Endothelial cell of umbilical vein (primary cell): ENCODE measurements around the gene PDCD11. TPM values are rescaled to one million over a fixed set of nuclear protein-coding genes. Genes with fewer than 3 reads are reported as not detected.

Experiments
- BruUV-seq: library from RNA; stranded (reverse); fragments of 400-500 nt; replicated peaks from 2 replicates; lab custom pipeline; 2021; lab: Mats Ljungman, UMichigan
- CTCF ChIA-PET: fragments of 300-600, 350-600 bp; sonication (Branson Sonifier 250); formaldehyde crosslinking; loops from one replicate; lab custom pipeline; 2021; ENCODE audit warnings: antibody characterized with exemption, inconsistent platforms; lab: Charles Lee
- POLR2A ChIA-PET: fragments of 300-600, 350-600 bp; sonication (Branson Sonifier 250); formaldehyde crosslinking; loops from one replicate; lab custom pipeline; 2021; ENCODE audit warnings: antibody characterized with exemption, inconsistent platforms; lab: Charles Lee
- DNase-seq: peaks from one replicate; pipeline ENCODE4 v3.0.0-alpha.2; 2011; ENCODE audit warnings: low read depth, low spot score
- FAIRE-seq: peaks from 2 replicates; lab custom pipeline; 2011; peaks lifted over from hg19 to GRCh38; lab: Jason Lieb, UNC
- H2AFZ ChIP-seq: 2 replicates; pipeline ENCODE4 v1.6.0; 2012; ENCODE audit warnings: low read depth, low read length, control low read depth, inconsistent platforms
- H3K27ac ChIP-seq: 2 replicates; pipeline ENCODE4 v1.5.1; 2011; ENCODE audit warnings: low read depth, mild to moderate bottlenecking, control low read depth, low read length, moderate library complexity; ENCODE audit not compliant: insufficient read depth
- H3K27me3 ChIP-seq, 2 experiments: 2 replicates each; pipeline versions ENCODE4 v1.6.0 to v1.6.1; 2011; ENCODE audit warnings: low read length in 2 of 2, mixed read lengths in 1 of 2; ENCODE audit not compliant: control insufficient read depth in 2 of 2, insufficient read depth in 2 of 2
- H3K36me3 ChIP-seq, 2 experiments: 2 replicates in 1 of 2; 3 replicates in 1 of 2; pipeline ENCODE4 v1.5.1; 2011; ENCODE audit warnings: low read length in 2 of 2, mild to moderate bottlenecking in 1 of 2, moderate library complexity in 1 of 2; ENCODE audit not compliant: control insufficient read depth in 2 of 2, insufficient read depth in 2 of 2; ENCODE audit errors: extremely low read depth in 1 of 2
- H3K4me1 ChIP-seq: 3 replicates; pipeline ENCODE4 v1.5.1; 2011; ENCODE audit warnings: mild to moderate bottlenecking, low read length; ENCODE audit not compliant: control insufficient read depth, insufficient read depth; ENCODE audit errors: extremely low read depth
- H3K4me2 ChIP-seq: 2 replicates; pipeline ENCODE4 v1.6.1; 2011; ENCODE audit warnings: low read length, control low read depth, mixed read lengths; ENCODE audit not compliant: insufficient read depth
- H3K4me3 ChIP-seq, 3 experiments: fragments of 200-600 bp in 1 of 3; sonication (generic), shearing (Covaris generic) in 1 of 3; replicated peaks in 1 of 3; 2 replicates each; pipeline ENCODE4 v1.5.1; 2011 to 2016; ENCODE audit warnings: control low read depth in 3 of 3, low read length in 3 of 3, mild to moderate bottlenecking in 2 of 3, inconsistent platforms in 1 of 3, low read depth in 1 of 3, moderate library complexity in 1 of 3; ENCODE audit not compliant: insufficient read depth in 1 of 3
- H3K79me2 ChIP-seq: 2 replicates; pipeline ENCODE4 v1.6.0; 2012; ENCODE audit warnings: low read length, inconsistent platforms; ENCODE audit not compliant: control insufficient read depth, insufficient read depth
- H3K9ac ChIP-seq: replicated peaks from 2 replicates; pipeline ENCODE3; 2011; ENCODE audit warnings: low read length, control low read depth; ENCODE audit not compliant: insufficient read depth; ENCODE audit errors: extremely low read depth
- H3K9me1 ChIP-seq: replicated peaks from 3 replicates; pipeline ENCODE4 v1.6.0; 2011; ENCODE audit warnings: mild to moderate bottlenecking, low read length; ENCODE audit not compliant: control insufficient read depth, insufficient read depth; ENCODE audit errors: extremely low read depth
- H3K9me3 ChIP-seq: replicated peaks from 2 replicates; pipeline ENCODE4 v1.5.1; 2012; ENCODE audit warnings: low read length, inconsistent platforms; ENCODE audit not compliant: control insufficient read depth, insufficient read depth
- H4K20me1 ChIP-seq: replicated peaks from 2 replicates; pipeline ENCODE3; 2011; ENCODE audit warnings: mild to moderate bottlenecking, low read length; ENCODE audit not compliant: control insufficient read depth, insufficient read depth; ENCODE audit errors: extremely low read depth
- EZH2 ChIP-seq: IDR thresholded peaks from 2 replicates; pipeline ENCODE4 v1.6.1; 2012; ENCODE audit warnings: borderline replicate concordance, low read depth, mild to moderate bottlenecking, moderate library complexity, low read length, inconsistent platforms; ENCODE audit not compliant: severe bottlenecking
- FOS ChIP-seq: IDR thresholded peaks from 2 replicates; pipeline ENCODE4 v1.6.1; 2011; ENCODE audit warnings: mild to moderate bottlenecking, low read length, moderate library complexity, borderline replicate concordance; ENCODE audit not compliant: insufficient read depth
- GATA2 ChIP-seq: IDR thresholded peaks from 2 replicates; pipeline ENCODE4 v1.7.0; 2011; ENCODE audit warnings: low read depth, mild to moderate bottlenecking, moderate library complexity, mixed read lengths, low read length; ENCODE audit not compliant: insufficient read length, insufficient read depth
- MYC ChIP-seq: IDR thresholded peaks from one replicate; pipeline ENCODE4 v1.6.1; 2011; ENCODE audit warnings: mild to moderate bottlenecking, low read depth, low read length
- POLR2A ChIP-seq: IDR thresholded peaks from 2 replicates; pipeline ENCODE4 v1.6.1; 2012; ENCODE audit warnings: low read depth, mild to moderate bottlenecking, control low read depth, low read length
- POLR2AphosphoS5 ChIP-seq: IDR thresholded peaks from 2 replicates; pipeline ENCODE4 v1.6.1; 2012; ENCODE audit warnings: low read depth, mild to moderate bottlenecking, control low read depth, low read length, moderate library complexity; ENCODE audit not compliant: insufficient read depth
- dilution Hi-C: fragments of 300-500 bp; cut with MboI; formaldehyde crosslinking; loops from one replicate; pipeline ENCODE4 v1.15.0; 2019; ENCODE audit warnings: low sequenced_read_pairs; ENCODE audit not compliant: extremely low pct_ligation_motif_present
- intact Hi-C: fragments of 100-400 bp; cut with micrococcal nuclease; formaldehyde crosslinking; loops from one replicate; pipeline ENCODE4 v1.10.0; 2022
- polyA plus RNA-seq, 4 experiments: library from polyadenylated mRNA; depleted of rRNA in 3 of 4; stranded (reverse) in 3 of 4; unstranded in 1 of 4; fragments of >200 nt; gene quantifications; 2 replicates each; pipeline versions ENCODE4 v1.2.1 to v1.2.3, GENCODE V29; 2011 to 2012; ENCODE audit warnings: missing spikeins in 1 of 4
- total RNA-seq: library from RNA; stranded (reverse); gene quantifications from 2 replicates; pipeline ENCODE4 v1.2.3, GENCODE V29; 2021
- TF ChIP-seq, protein P1 (sequence below), 2 donors: IDR thresholded peaks; 1 replicate in 1 of 2; 2 replicates in 1 of 2; pipeline ENCODE4 v1.5.1; 2011; ENCODE audit warnings: low read length in 2 of 2, mild to moderate bottlenecking in 2 of 2, moderate library complexity in 2 of 2, control low read depth in 1 of 2, inconsistent platforms in 1 of 2, low read depth in 1 of 2; ENCODE audit not compliant: insufficient read depth in 1 of 2; ENCODE audit errors: extremely low read depth in 1 of 2
- TF ChIP-seq, protein P2 (sequence below): IDR thresholded peaks from 2 replicates; pipeline ENCODE4 v1.6.1; 2011; ENCODE audit not compliant: insufficient read depth, insufficient read length

PDCD11 gene
- total and polyA plus RNA-seq, 2 donors (not counting 3 experiments of a cell fraction or from before 2014, with no cell fraction given): 12.6 to 52.7 TPM

GRCh38 chr10:103429647-103430046, 33.2 kb downstream of the PDCD11 start:
- dilution Hi-C loops: no loop called here
- H4K20me1 ChIP-seq: no peaks in the 10 kb centered on the region
- no peak overlapping the region for H3K27ac ChIP-seq
- ChIA-PET POLR2A (no interaction called here), CTCF (no interaction called here)
- H3K4me2 ChIP-seq: no peak overlapping the region
- H3K9me1 ChIP-seq: no peaks in the 10 kb centered on the region
- no peak overlapping the region for H2AFZ ChIP-seq
- no peaks in the 10 kb centered on the region for H3K79me2 ChIP-seq
- FAIRE-seq: no peak
- TF ChIP-seq POLR2AphosphoS5: no peak
- TF ChIP-seq POLR2A: no peak
- TF ChIP-seq GATA2: no peak
- TF ChIP-seq, protein P1, sequence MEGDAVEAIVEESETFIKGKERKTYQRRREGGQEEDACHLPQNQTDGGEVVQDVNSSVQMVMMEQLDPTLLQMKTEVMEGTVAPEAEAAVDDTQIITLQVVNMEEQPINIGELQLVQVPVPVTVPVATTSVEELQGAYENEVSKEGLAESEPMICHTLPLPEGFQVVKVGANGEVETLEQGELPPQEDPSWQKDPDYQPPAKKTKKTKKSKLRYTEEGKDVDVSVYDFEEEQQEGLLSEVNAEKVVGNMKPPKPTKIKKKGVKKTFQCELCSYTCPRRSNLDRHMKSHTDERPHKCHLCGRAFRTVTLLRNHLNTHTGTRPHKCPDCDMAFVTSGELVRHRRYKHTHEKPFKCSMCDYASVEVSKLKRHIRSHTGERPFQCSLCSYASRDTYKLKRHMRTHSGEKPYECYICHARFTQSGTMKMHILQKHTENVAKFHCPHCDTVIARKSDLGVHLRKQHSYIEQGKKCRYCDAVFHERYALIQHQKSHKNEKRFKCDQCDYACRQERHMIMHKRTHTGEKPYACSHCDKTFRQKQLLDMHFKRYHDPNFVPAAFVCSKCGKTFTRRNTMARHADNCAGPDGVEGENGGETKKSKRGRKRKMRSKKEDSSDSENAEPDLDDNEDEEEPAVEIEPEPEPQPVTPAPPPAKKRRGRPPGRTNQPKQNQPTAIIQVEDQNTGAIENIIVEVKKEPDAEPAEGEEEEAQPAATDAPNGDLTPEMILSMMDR (IDR thresholded peaks at IDR 0.05; ENCODE audit: extremely low read depth in 1 of 2, insufficient read depth in 1 of 2, low read depth in 1 of 2, low read length in 2 of 2): no peak
- no peak for TF ChIP-seq EZH2
- no peak for TF ChIP-seq FOS
- TF ChIP-seq MYC: no peak
- TF ChIP-seq, protein P2, sequence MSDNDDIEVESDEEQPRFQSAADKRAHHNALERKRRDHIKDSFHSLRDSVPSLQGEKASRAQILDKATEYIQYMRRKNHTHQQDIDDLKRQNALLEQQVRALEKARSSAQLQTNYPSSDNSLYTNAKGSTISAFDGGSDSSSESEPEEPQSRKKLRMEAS: no peak
- DNase-seq: no peak
- H3K4me3 ChIP-seq: no peak overlapping the region
- H3K9me3 ChIP-seq: no peaks in the 10 kb centered on the region
- H3K9ac ChIP-seq: no peak overlapping the region
- peaks cover 9% of the 10 kb centered on the region for H3K4me1 ChIP-seq
- BruUV-seq: no TSS peak
- intact Hi-C loops: loop anchor here (5.0 to 10.0 kb wide), 2 partner anchors 53 to 255 kb away; no protein-coding TSS in a partner anchor
- H3K36me3 ChIP-seq: peaks cover 16 to 27% of the 10 kb centered on the region in 2 experiments
- H3K27me3 ChIP-seq: no peaks in the 10 kb centered on the region
